Right lobe of liver (tissue), 4 donors: ENCODE measurements around the gene GPR119.

Experiments used
- CTCF ChIP-seq, 4 donors: fragments of 200-600 bp in 3 of 4; fragments of 450-650 bp in 1 of 4; IDR thresholded peaks; one replicate each; pipeline versions ENCODE4 v1.5.1 to v1.8.0; 2016 to 2022; ENCODE audit warnings: antibody characterized with exemption in 4 of 4, mild to moderate bottlenecking in 2 of 4
- POLR2A ChIP-seq: fragments of 450-650 bp; IDR thresholded peaks from one replicate; pipeline ENCODE4 v1.6.1; 2017; ENCODE audit warnings: antibody characterized with exemption, mild to moderate bottlenecking
- donor health status: DM: no; HTN: no; CAD: no.
- donor health status: DM: no; HTN: no; CAD: no.
- donor health status: DM: no; HTN: yes; CAD: no.

GRCh38 chrX:130402208-130402684 lies 16.8 kb upstream of the GPR119 start:
- TF ChIP-seq CTCF (IDR thresholded peaks at IDR 0.05): no peak
- TF ChIP-seq POLR2A: no peak
